Panc1 (cell line): Measurements from ENCODE around the gene ANO9. TPM values are rescaled to one million over a fixed set of nuclear protein-coding genes. Genes with fewer than 3 reads are reported as not detected.
"Not testable (repeated sequence)": the region's sequence is repeated elsewhere in the genome, so short reads cannot be mapped to it uniquely, and the experiment has no call there.

Experiments
- ATAC-seq: fragments of 200-7000 bp; cut with Tn5 transposase; 2 replicates; pipeline ENCODE4 v1.9.1; 2020; ENCODE audit warnings: mild to moderate bottlenecking, moderate library complexity
- BruUV-seq: library from RNA; stranded (reverse); fragments of 400-500 nt; replicated peaks from 2 replicates; lab custom pipeline; 2021; lab: Mats Ljungman, UMichigan
- CTCF ChIA-PET: fragments of 300-600 bp; sonication (Branson Sonifier 250); formaldehyde crosslinking; loops from one replicate; lab custom pipeline; 2022; ENCODE audit warnings: antibody characterized with exemption; lab: Charles Lee
- POLR2A ChIA-PET: fragments of 300-600 bp; sonication (Branson Sonifier 250); formaldehyde crosslinking; loops from one replicate; lab custom pipeline; 2022; ENCODE audit warnings: antibody characterized with exemption; lab: Charles Lee
- DNase-seq: peaks from one replicate; pipeline ENCODE4 v3.0.0-alpha.2; 2010; ENCODE audit warnings: low read depth, low spot score
- H3K27ac ChIP-seq: 2 replicates; pipeline ENCODE4 v1.5.1; 2011; ENCODE audit warnings: mild to moderate bottlenecking, low read length, inconsistent platforms
- H3K27me3 ChIP-seq: fragments of 200-500 bp; sonication (Bioruptor generic); 2 replicates; pipeline ENCODE4 v1.6.0; 2014; ENCODE audit warnings: low read length, inconsistent platforms; ENCODE audit not compliant: control insufficient read depth, insufficient read depth
- H3K36me3 ChIP-seq: fragments of 200-500 bp; sonication (Bioruptor generic); 2 replicates; pipeline ENCODE4 v1.5.1; 2014; ENCODE audit warnings: inconsistent platforms, mild to moderate bottlenecking, low read length, moderate library complexity; ENCODE audit not compliant: control insufficient read depth, insufficient read depth
- H3K4me1 ChIP-seq: 2 replicates; pipeline ENCODE4 v1.5.1; 2011; ENCODE audit warnings: inconsistent platforms, mild to moderate bottlenecking, low read length, moderate library complexity; ENCODE audit not compliant: control insufficient read depth, insufficient read depth
- H3K4me3 ChIP-seq, 2 experiments: 2 replicates each; pipeline ENCODE4 v1.5.1; 2011 to 2012; ENCODE audit warnings: low read depth in 2 of 2, low read length in 2 of 2, mild to moderate bottlenecking in 2 of 2, inconsistent platforms in 1 of 2, moderate library complexity in 1 of 2
- H3K9me3 ChIP-seq: fragments of 200-500 bp; sonication (Bioruptor generic); 2 replicates; pipeline ENCODE4 v1.5.1; 2014; ENCODE audit warnings: low read depth, mild to moderate bottlenecking, inconsistent platforms, low read length, moderate library complexity; ENCODE audit not compliant: control insufficient read depth, insufficient read depth
- POLR2AphosphoS5 ChIP-seq: IDR thresholded peaks from 2 replicates; pipeline ENCODE4 v1.6.1; 2012; ENCODE audit warnings: mild to moderate bottlenecking, low read depth, low read length, moderate library complexity
- REST ChIP-seq, 2 experiments: IDR thresholded peaks; 2 replicates each; pipeline ENCODE4 v1.6.1; 2011 to 2012; ENCODE audit warnings: low read depth in 2 of 2, control low read depth in 1 of 2, low read length in 1 of 2, mild to moderate bottlenecking in 1 of 2, moderate library complexity in 1 of 2; ENCODE audit not compliant: insufficient read depth in 1 of 2
- SIN3A ChIP-seq: IDR thresholded peaks from 2 replicates; pipeline ENCODE4 v1.6.1; 2012; ENCODE audit warnings: low read depth, mild to moderate bottlenecking, low read length, moderate library complexity, borderline replicate concordance; ENCODE audit not compliant: insufficient read depth
- TCF7L2 ChIP-seq: IDR thresholded peaks from 2 replicates; pipeline ENCODE4 v1.6.1; 2011; ENCODE audit warnings: mild to moderate bottlenecking, low read depth, low read length, inconsistent platforms
- in situ Hi-C: cut with HindIII; loops from 2 replicates; pipeline ENCODE4 v1.10.0; 2016; ENCODE audit warnings: low sequenced_read_pairs, low pct_unique_long_range_greater_than_20kb
- intact Hi-C: fragments of 100-400 bp; cut with micrococcal nuclease; formaldehyde crosslinking; loops from one replicate; pipeline ENCODE4 v1.10.0; 2022; ENCODE audit not compliant: unreplicated experiment
- total RNA-seq: library from RNA; stranded (reverse); gene quantifications from one replicate; pipeline ENCODE4 v1.2.1, GENCODE V29; 2021; ENCODE audit not compliant: unreplicated experiment
- TF ChIP-seq, protein P1 (sequence below): fragments of 450-650 bp; IDR thresholded peaks from 2 replicates; pipeline ENCODE4 v1.5.1; 2017; ENCODE audit warnings: mild to moderate bottlenecking

Gene ANO9
- total RNA-seq, 1 experiment from 2014 or later: 61.4 TPM

DNA sequence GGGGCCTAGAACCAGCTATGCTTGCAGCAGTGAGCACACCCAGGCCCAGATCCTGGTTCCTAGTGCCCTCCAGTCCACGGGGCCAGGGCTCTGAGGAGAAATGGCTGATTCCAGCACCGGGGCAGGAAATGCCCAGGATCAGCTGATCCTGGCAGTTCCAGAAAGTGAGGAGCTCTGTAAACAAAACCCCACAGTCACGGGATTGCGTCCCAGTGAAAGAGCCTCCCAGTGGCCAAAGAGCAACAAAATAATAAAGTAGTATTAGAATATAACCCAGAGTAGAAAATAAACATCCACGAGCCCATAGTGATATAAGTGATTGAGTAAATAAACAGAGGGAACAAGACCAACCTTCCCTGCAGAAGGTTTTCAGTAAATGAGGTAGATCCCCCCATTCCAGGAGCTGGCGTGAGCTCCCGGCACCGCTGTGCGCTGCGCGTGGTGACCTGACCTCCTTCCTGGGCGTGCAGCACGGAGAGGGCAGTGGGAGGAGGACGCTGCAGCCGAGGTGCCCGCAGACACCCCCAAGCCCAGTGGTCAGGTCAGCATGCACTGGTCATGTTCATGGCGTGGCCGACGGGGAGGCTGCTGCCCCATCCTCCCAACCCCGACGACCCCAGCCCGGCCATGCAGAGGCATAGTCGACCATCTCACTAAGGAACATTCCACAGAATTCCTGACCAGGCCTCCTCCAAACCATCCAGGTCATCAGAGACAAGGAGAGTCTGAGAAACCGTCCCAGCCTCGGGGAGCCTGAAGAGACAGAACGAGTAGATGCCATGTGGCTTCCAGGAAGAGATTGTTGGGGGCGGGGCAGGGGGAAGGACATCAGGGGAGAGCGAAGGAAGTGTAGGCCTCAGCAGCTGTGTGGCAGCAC, 28.1 kb upstream of the ANO9 start:
- Histone ChIP-seq H3K27me3 (no peaks in the 10 kb centered on the region), H3K36me3 (no peaks in the 10 kb centered on the region), H3K9me3 (no peaks in the 10 kb centered on the region), H3K4me3 (peak overlapping the region; percentile 3 to 38; a peak in 3 of 4 replicates), H3K27ac (peak overlapping the region; percentile 89), H3K4me1 (peaks cover 24% of the 10 kb centered on the region)
- in situ Hi-C loops (no loop called here), intact Hi-C loops (no loop called here)
- no peak for TF ChIP-seq REST (IDR thresholded peaks at IDR 0.05; ENCODE audit: insufficient read depth in 1 of 2, low read depth in 2 of 2, low read length in 1 of 2)
- TF ChIP-seq POLR2AphosphoS5: peak; percentile 48
- TF ChIP-seq TCF7L2: no peak
- TF ChIP-seq SIN3A: no peak
- TF ChIP-seq, protein P1, sequence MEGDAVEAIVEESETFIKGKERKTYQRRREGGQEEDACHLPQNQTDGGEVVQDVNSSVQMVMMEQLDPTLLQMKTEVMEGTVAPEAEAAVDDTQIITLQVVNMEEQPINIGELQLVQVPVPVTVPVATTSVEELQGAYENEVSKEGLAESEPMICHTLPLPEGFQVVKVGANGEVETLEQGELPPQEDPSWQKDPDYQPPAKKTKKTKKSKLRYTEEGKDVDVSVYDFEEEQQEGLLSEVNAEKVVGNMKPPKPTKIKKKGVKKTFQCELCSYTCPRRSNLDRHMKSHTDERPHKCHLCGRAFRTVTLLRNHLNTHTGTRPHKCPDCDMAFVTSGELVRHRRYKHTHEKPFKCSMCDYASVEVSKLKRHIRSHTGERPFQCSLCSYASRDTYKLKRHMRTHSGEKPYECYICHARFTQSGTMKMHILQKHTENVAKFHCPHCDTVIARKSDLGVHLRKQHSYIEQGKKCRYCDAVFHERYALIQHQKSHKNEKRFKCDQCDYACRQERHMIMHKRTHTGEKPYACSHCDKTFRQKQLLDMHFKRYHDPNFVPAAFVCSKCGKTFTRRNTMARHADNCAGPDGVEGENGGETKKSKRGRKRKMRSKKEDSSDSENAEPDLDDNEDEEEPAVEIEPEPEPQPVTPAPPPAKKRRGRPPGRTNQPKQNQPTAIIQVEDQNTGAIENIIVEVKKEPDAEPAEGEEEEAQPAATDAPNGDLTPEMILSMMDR: no peak
- ATAC-seq (peak; percentile 78), DNase-seq (no peak)
- ChIA-PET CTCF (no interaction called here), POLR2A (interaction anchor here (0.6 kb wide), 1 partner anchor 175 kb away, joined by 3 read pairs; no protein-coding TSS in a partner anchor)
- BruUV-seq: no TSS peak

- H3K36me3 ChIP-seq, BruUV-seq, in situ Hi-C loops, H3K27me3 ChIP-seq, POLR2A ChIA-PET, DNase-seq, CTCF ChIA-PET, H3K9me3 ChIP-seq, intact Hi-C loops: not testable (repeated sequence)
- ATAC-seq: peak; percentile 27
- H3K27ac ChIP-seq: peak overlapping the region; percentile 89
- peaks cover 24% of the 10 kb centered on the region for H3K4me1 ChIP-seq
- H3K4me3 ChIP-seq: peak overlapping the region; percentile 3 to 38; a peak in 3 of 4 replicates
These were observed 27.3 kb upstream of the ANO9 start for GRCh38 chr11:469026-469683.
